Sigmoid colon (tissue), 4 donors: Measurements from ENCODE around the gene KLC4.

ENCODE experiments used
- EP300 ChIP-seq, 4 donors: sonication (generic); formaldehyde crosslinking; IDR thresholded peaks; one replicate each; pipeline ENCODE4 v1.6.1; 2017; ENCODE audit warnings: antibody characterized with exemption in 4 of 4
- POLR2A ChIP-seq, 2 donors: fragments of 450-650 bp; IDR thresholded peaks; one replicate each; pipeline ENCODE4 v1.6.1; 2016; ENCODE audit warnings: antibody characterized with exemption in 2 of 2, mild to moderate bottlenecking in 2 of 2, moderate library complexity in 2 of 2
- TF ChIP-seq, protein P1 (sequence below), 4 experiments: fragments of 450-650 bp in 3 of 4; fragments of 200-600 bp in 1 of 4; IDR thresholded peaks; one replicate each; pipeline ENCODE4 v1.5.1; 2016 to 2019; ENCODE audit warnings: antibody characterized with exemption in 4 of 4, mild to moderate bottlenecking in 3 of 4, moderate library complexity in 2 of 4

DNA sequence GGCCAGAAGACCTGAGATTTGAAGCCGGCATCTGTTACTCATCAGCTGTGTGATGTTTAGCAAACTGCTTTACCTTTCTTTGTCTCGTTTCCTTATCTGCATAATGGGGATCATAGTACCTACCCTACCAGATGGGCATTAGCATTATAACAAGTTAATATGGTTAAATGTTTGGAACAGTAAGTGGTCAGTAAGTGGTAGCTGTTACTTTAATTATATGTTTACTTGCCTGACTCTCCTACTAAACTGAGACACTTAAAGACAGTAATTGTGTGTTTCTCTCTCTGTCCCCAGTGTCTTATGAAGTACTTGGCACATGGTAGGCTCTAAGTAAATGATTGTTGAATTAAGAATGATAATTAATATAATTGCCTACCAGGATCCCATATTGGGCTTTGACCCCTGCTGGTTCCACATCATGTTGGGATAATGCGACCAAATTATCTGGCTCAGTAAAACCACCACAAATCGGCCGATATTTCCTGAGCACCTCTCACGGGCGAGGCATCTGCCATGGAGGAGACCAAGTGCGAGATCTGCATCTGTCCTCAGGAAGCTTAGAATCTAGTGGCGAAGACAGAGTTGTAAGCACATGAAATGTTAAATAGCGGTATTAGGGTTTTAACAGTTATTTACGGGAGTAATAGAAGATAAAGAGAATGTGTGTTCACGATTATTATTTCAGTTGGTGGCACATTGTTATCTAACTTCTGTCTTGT is 48.1 kb downstream of the KLC4 start:
- TF ChIP-seq, protein P1, sequence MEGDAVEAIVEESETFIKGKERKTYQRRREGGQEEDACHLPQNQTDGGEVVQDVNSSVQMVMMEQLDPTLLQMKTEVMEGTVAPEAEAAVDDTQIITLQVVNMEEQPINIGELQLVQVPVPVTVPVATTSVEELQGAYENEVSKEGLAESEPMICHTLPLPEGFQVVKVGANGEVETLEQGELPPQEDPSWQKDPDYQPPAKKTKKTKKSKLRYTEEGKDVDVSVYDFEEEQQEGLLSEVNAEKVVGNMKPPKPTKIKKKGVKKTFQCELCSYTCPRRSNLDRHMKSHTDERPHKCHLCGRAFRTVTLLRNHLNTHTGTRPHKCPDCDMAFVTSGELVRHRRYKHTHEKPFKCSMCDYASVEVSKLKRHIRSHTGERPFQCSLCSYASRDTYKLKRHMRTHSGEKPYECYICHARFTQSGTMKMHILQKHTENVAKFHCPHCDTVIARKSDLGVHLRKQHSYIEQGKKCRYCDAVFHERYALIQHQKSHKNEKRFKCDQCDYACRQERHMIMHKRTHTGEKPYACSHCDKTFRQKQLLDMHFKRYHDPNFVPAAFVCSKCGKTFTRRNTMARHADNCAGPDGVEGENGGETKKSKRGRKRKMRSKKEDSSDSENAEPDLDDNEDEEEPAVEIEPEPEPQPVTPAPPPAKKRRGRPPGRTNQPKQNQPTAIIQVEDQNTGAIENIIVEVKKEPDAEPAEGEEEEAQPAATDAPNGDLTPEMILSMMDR (IDR thresholded peaks at IDR 0.05): no peak
- TF ChIP-seq EP300 (IDR thresholded peaks at IDR 0.05): no peak
- TF ChIP-seq POLR2A (IDR thresholded peaks at IDR 0.05): no peak
